AG04450 (cell line): ENCODE measurements around the gene COL27A1. TPM values are rescaled to one million over a fixed set of nuclear protein-coding genes. Genes with fewer than 3 reads are reported as not detected.

Source experiments
- CTCF ChIA-PET: fragments of 300-600, 350-600 bp; formaldehyde crosslinking; extraction: SDS; loops from one replicate; lab custom pipeline; 2022; ENCODE audit warnings: antibody characterized with exemption, inconsistent platforms; lab: Charles Lee
- POLR2A ChIA-PET: fragments of 350-600 bp; formaldehyde crosslinking; extraction: SDS; loops from one replicate; lab custom pipeline; 2021; ENCODE audit warnings: antibody characterized with exemption, inconsistent platforms; lab: Yijun Ruan, JAX
- DNase-seq: peaks from one replicate; pipeline ENCODE4 v3.0.0-alpha.2; 2011; ENCODE audit warnings: low read depth, low spot score
- H3K27ac ChIP-seq: one replicate; pipeline ENCODE4 v1.5.1; 2012; ENCODE audit warnings: low read depth, low read length, control low read depth
- H3K27me3 ChIP-seq: one replicate; pipeline ENCODE4 v1.6.0; 2012; ENCODE audit warnings: low read length; ENCODE audit not compliant: control insufficient read depth, insufficient read depth
- H3K4me3 ChIP-seq: 2 replicates; pipeline ENCODE4 v1.5.1; 2011; ENCODE audit warnings: mild to moderate bottlenecking, low read depth, low read length, control low read depth
- H3K9me3 ChIP-seq: 2 replicates; pipeline ENCODE4 v1.5.1; 2012; ENCODE audit warnings: low read length; ENCODE audit not compliant: control insufficient read depth, insufficient read depth
- CTCF ChIP-seq: IDR thresholded peaks from 2 replicates; pipeline ENCODE4 v1.5.1; 2011; ENCODE audit warnings: low read depth, low read length, control low read depth, inconsistent platforms
- polyA plus RNA-seq: library from polyadenylated mRNA; depleted of rRNA; stranded (reverse); fragments of >200 nt; gene quantifications from 2 replicates; pipeline ENCODE4 v1.2.3, GENCODE V29; 2011

COL27A1 gene
- polyA plus RNA-seq, 1 experiment, result 8.5 TPM

- CTCF ChIA-PET, result interaction anchor here (0.5 to 4.1 kb wide), 4 partner anchors 47 to 134 kb away, joined by 4 to 56 read pairs (median 4); no protein-coding TSS in a partner anchor
- no peak for TF ChIP-seq CTCF
- Histone ChIP-seq H3K27ac (peak overlapping the region; percentile 39), H3K4me3 (peak overlapping the region; percentile 76), H3K27me3 (peaks cover 9% of the 10 kb centered on the region), H3K9me3 (no peaks in the 10 kb centered on the region)
- POLR2A ChIA-PET, result interaction anchor here (0.6 to 1.5 kb wide), 2 partner anchors 17 to 75 kb away, joined by 3 to 7 read pairs; no protein-coding TSS in a partner anchor
- no peak for DNase-seq
Measured at GRCh38 chr9:114157516-114158176, 2.3 kb downstream of the COL27A1 start.

- DNase-seq, result no peak
- no peak for TF ChIP-seq CTCF
- no peak overlapping the region for H3K4me3 ChIP-seq
- no peaks in the 10 kb centered on the region; the same call in 1 of the 2 replicates for H3K9me3 ChIP-seq
- CTCF ChIA-PET, result interaction anchor here (0.9 to 1.7 kb wide), 2 partner anchors 132 kb away, joined by 4 to 5 read pairs; no protein-coding TSS in a partner anchor
- H3K27me3 ChIP-seq, result peaks cover 9% of the 10 kb centered on the region
- H3K27ac ChIP-seq, result no peak overlapping the region
- POLR2A ChIA-PET, result no interaction called here
Measured at GRCh38 chr9:114158482-114159130, 3.3 kb downstream of the COL27A1 start.

GRCh38 chr9:114159691-114160090 is 4.4 kb downstream of the COL27A1 start:
- POLR2A ChIA-PET, result no interaction called here
- H3K4me3 ChIP-seq, result no peak overlapping the region
- CTCF ChIA-PET, result interaction anchor here (1.7 kb wide), 1 partner anchor 131 kb away, joined by 5 read pairs; no protein-coding TSS in a partner anchor

GRCh38 chr9:114161513-114161912 is 6.2 kb downstream of the COL27A1 start:
- ChIA-PET POLR2A (no interaction called here), CTCF (interaction anchor here (1.2 to 2.2 kb wide), 2 partner anchors 53 to 79 kb away, joined by 4 to 7 read pairs; no protein-coding TSS in a partner anchor)
- TF ChIP-seq CTCF, result no peak
- Histone ChIP-seq H3K27me3 (no peaks in the 10 kb centered on the region), H3K9me3 (no peaks in the 10 kb centered on the region; the same call in 1 of the 2 replicates), H3K4me3 (no peak overlapping the region), H3K27ac (no peak overlapping the region)
- no peak for DNase-seq

More at GRCh38 chr9:114159691-114160090, 4.4 kb downstream of the COL27A1 start:
- H3K9me3 ChIP-seq, result no peaks in the 10 kb centered on the region; the same call in 1 of the 2 replicates
- H3K27ac ChIP-seq, result no peak overlapping the region
- DNase-seq, result no peak
- H3K27me3 ChIP-seq, result peaks cover 3% of the 10 kb centered on the region
- no peak for TF ChIP-seq CTCF
